AG09319 (cell line): ENCODE data around the gene PRODH2.
"Not testable (repeated sequence)": the region's sequence is repeated elsewhere in the genome, so short reads cannot be mapped to it uniquely, and the experiment has no call there.

ENCODE experiments used
- DNase-seq: peaks from one replicate; pipeline ENCODE4 v3.0.0-alpha.2; 2010; ENCODE audit warnings: low read depth; ENCODE audit errors: extremely low read depth
- TF ChIP-seq, protein P1 (sequence below): IDR thresholded peaks from 2 replicates; pipeline ENCODE4 v1.5.1; 2011; ENCODE audit warnings: low read depth, mild to moderate bottlenecking, inconsistent platforms, low read length, moderate library complexity

PRODH2 gene

DNA sequence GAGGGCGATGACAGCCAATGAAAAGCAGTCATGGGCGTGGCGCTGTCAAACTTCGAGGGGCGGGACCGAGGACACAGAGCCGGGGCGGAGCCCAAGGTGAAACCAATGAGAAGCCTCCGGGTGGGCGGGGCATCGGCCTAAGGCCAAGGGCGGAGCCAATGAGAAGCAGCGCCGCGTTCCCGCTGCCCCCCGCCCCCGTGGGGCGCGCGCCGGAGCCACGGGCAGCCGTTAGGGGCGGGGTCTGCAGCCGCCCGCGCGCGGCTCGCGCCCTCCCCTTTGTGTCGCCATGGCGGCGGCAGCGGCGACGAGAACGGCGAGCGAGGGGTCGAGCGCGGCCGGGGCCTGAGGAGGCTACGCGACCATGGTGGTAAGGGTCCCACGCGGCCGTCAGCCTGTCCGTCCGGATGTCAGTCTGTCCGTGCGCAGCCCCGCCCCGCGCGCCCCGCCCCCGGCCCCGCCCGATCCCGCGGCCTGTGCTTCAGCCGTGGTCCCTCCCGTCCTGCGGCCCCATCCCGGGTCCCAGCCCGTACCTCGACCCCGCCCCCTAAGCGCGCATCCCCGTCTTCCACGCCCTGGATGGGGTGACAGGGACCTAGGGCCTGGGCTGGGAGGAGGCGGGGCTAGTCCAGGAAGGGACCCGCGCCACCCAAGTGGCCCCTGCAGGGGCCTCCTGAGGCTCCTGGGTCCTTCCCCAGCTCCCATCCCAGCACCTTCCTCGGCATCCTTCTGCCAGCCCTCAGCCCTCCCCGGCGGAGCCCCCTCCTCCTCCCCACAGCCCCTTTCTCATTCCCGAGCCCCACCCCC is 37.1 kb downstream of the PRODH2 start, which contains the start of gene ARHGAP33:
ARHGAP33 (plus strand) TSS at position 267 of the 804 bp plus-strand sequence; CDS start at position 362, 95 bp downstream.
- TF ChIP-seq, protein P1, sequence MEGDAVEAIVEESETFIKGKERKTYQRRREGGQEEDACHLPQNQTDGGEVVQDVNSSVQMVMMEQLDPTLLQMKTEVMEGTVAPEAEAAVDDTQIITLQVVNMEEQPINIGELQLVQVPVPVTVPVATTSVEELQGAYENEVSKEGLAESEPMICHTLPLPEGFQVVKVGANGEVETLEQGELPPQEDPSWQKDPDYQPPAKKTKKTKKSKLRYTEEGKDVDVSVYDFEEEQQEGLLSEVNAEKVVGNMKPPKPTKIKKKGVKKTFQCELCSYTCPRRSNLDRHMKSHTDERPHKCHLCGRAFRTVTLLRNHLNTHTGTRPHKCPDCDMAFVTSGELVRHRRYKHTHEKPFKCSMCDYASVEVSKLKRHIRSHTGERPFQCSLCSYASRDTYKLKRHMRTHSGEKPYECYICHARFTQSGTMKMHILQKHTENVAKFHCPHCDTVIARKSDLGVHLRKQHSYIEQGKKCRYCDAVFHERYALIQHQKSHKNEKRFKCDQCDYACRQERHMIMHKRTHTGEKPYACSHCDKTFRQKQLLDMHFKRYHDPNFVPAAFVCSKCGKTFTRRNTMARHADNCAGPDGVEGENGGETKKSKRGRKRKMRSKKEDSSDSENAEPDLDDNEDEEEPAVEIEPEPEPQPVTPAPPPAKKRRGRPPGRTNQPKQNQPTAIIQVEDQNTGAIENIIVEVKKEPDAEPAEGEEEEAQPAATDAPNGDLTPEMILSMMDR = no peak
- peak; percentile 80 for DNase-seq

DNA sequence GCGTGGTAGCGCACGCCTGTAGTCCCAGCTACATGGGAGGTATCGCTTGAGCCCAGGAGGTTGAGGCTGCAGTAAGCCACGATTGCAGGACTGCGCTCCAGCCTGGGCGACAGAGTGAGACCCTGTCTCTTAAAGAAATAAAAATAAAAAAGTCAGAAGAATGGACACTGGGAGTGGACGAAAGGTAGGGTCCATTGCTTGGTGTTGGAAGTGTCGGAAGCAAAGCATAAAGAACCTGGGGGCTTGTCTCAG is 37.7 kb downstream of the PRODH2 start:
- TF ChIP-seq, protein P1 = no peak
- no peak for DNase-seq

DNA sequence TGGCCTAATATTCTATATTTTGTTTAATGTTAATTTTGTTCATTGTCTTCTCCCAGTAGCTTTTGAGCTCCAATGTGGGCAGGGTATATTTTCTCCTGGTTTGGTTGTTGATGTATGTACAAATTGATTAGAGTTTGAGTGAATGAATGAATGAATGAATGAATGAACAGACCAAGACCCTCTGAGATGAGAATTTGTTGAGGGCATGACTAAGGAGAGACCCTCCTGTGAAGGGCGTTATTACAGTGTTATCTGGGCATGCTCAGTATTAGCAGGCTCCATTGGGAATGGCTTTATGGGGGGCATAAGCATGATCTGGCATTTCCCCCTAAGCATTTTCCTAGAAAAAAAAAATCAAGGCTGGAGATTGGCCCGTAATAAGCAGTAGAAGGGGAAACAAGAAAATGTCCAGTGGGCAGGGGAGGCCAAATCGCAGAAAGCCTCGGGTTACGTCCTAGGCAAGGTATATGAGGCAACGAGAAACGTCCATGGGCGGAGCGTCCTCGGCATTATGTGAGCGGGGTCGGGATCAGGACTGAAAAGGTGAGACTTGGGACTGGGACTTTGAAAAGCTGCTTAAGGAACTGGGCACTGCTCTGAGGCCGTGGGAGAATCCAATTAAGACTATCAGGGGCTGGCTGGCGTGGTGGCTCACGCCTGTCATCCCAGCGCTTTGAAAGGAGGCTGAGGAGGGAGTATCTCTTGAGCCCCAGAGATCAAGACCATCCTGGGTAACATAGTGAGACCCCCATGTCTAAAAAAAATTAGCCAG is 38.2 kb downstream of the PRODH2 start:
- no peak for DNase-seq
- TF ChIP-seq, protein P1 = no peak

DNA sequence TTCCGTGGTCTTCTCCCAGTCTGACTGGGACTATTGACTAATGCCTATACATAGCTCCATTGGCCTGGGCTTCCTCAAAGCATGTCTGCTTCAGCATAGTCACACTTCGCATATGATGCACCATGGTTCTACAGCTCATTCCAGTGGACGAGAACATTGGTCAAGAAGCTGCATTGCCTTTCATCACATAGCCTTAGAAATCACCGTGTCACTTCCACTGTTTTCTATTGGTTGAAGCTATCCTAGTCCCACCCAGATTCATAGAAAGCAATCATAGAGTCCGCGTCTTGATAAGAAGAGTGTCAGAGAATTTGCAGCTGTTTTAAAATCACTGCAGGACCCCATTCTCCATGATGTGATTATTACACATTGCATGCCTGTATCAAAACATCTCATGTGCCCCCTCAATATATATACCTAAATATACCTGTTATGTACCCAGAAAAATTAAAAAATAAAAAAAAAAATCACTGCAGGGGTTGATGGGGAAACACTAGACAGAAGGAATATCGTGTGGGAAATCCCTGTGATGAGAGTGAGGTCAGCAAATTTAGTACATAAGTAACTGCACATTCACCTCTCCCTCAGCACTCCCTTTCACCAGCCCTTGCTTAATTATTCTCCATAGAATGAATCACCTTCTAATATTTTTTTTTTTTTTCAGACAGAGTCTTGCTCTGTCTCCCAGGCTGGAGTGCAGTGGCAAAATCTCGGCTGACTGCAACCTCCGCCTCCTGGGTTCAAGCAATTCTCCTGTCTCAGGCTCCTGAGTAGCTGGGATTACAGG is 39.4 kb downstream of the PRODH2 start:
- TF ChIP-seq, protein P1 = no peak
- DNase-seq = no peak

DNA sequence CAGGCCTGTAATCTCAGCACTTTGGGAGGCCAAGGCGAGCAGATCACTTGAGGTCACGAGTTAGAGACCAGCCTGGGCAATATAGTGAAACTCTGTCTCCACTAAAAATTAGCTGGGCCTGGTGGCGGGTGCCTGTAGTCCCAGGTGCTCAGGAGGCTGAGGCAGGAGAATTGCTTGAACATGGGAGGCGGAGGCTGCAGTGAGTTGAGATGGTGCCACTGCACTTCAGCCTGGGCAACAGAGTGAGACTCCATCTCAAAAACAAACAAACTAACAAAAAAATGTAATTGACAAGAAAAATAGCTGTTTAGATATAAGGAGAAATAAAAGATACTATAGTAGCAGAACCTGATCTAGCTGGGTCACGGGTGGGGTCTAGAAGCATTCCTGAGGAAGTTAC is 40.3 kb downstream of the PRODH2 start:
- DNase-seq = not testable (repeated sequence)

DNA sequence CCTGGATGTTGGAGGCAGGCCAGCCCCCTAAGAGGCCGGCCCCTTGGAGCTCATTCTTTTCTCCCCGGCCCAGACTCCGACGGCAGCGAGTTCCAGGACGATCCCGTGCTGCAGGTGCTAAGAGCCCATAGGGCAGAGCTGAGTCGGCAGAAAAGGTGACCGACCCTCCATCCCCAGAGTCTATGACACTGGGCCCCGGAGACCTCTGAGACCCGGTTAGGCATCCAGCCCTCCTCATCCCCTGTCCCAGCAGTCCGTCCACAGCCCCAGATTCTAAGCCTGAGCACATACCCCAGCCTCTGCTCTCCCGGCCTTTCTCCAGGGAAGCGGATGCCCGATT is 44.6 kb downstream of the PRODH2 start:
- no peak for DNase-seq
- TF ChIP-seq, protein P1 = no peak

DNA sequence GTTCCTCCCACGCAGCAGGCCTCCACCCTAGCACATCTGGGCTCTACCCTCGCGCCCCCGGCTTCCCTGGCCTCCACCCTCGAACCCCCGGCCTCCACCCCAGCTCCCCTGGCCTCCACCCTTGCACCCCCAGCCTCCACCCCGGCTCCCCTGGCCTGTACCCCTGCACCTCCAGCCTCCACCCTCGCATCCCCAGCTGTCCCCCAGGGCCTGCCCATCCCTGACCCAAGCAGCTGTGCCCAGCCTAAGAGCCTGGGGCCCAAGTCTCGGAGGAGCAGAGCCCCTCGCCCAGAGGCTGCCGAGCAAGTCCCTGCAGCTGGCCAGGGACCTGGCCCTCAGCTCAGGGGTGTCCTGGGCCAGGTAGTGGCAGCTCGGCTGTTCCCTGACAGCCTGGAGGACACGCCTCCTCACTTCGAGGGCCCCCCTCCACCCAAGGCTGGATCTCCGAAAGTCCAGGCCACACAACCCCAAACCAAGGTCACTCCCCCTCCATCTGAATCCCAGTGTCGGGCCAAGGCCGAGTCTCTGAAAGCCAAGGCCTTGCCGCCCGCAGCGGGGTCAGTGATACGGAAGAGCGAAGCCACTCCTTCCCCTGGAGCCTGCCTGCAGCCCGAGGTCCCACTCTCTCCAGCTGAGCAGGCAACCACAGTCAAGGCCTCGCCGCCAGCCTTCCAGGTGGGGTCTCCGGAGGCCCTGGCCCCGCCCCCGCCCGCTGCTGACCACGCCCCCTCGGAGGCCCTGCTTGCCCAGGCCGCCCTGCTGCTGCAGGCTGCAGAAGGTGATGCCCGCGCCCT is 45.2 kb downstream of the PRODH2 start:
- TF ChIP-seq, protein P1 = no peak
- no peak for DNase-seq
